DND-41 (cell line): ENCODE results near the gene AMPD3.

ENCODE experiments used
- CTCF ChIP-seq: IDR thresholded peaks from 2 replicates; pipeline ENCODE4 v1.5.1; 2012; ENCODE audit warnings: borderline replicate concordance, low read length, moderate library complexity, mild to moderate bottlenecking; ENCODE audit not compliant: poor library complexity, severe bottlenecking; ENCODE audit errors: extremely low read depth
- EZH2 ChIP-seq: IDR thresholded peaks from 3 replicates; pipeline ENCODE4 v1.6.1; 2012; ENCODE audit warnings: borderline replicate concordance, low read depth, mild to moderate bottlenecking, moderate library complexity, low read length, inconsistent platforms; ENCODE audit not compliant: severe bottlenecking

- TF ChIP-seq CTCF (no peak), EZH2 (no peak)
Observed at GRCh38 chr11:10499874-10500601, 45.0 kb downstream of the AMPD3 start.
